ENCODE data around the gene DARS1. TPM values are rescaled to one million over a fixed set of nuclear protein-coding genes. Genes with fewer than 3 reads are reported as not detected.

The DARS1 gene
- total and polyA plus RNA-seq, 8 donors: 29.8 to 49.0 (median 37.4) TPM

DNA sequence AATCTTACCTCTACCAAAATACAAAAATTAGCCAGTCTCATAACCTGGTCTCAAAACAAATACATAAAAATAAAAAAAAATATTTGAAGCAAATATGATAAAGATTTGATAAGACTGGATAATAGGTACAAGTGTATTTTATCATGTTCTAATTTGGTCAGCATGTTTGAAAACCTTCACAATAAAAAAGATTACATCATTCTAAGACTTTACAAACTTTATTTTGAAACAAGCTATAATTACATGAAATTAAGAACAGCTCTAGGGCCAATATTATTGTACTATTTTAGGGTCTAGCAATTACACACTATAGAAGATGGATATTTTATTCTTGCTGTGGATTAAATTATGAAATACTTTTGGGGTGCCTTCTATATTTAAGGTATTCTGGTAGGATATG lies 79.7 kb downstream of the DARS1 start:
- H3K9me3 ChIP-seq: no peaks in the 10 kb centered on the region
- no peaks in the 10 kb centered on the region for H3K27me3 ChIP-seq
- ATAC-seq (no peak), DNase-seq (no peak), FAIRE-seq (peak; percentile 47)
- intact Hi-C loops (cut with DNase I): no loop called here
- no peak for TF ChIP-seq CTCF (IDR thresholded peaks at IDR 0.05)
- H3K4me3 ChIP-seq: no peak overlapping the region
- no peak overlapping the region for H3K27ac ChIP-seq
- H3K36me3 ChIP-seq: peaks cover 0 to 22% (median 3%) of the 10 kb centered on the region in 3 donors
- no peaks in the 10 kb centered on the region for H3K4me1 ChIP-seq

DNA sequence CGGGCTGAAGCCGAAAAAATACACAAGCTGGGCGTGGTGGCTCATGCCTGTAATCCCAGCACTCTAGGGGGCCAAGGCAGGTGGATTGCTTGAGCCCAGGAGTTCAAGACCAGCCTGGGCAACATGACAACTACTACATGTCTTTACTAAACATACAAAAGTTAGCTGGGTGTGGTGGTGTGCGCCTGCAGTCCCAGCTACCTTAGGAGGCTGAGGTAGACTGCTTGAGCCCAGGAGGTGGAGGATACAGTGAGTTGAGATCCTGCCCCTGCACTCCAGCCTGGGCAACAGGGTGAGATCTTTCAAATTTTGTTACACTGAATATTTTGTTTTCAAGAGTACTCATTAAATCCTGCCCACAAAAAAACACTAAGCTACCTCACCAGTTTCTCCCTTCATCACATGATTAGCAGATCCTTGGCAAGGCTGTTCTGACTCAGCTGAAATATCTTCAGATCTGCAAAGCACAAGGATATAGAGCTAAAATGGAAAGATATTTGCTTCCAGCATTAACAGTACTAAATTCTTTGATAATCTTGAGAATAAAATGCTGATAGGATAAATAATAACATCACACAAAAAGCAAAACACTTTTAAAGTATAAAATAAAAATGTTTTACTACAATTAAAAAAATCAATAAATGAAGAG lies 81.0 kb downstream of the DARS1 start:
- peak in 2 of 4 donors; percentile 31 to 47 for ATAC-seq
- Histone ChIP-seq H3K27me3 (no peaks in the 10 kb centered on the region), H3K4me3 (no peak overlapping the region), H3K36me3 (peaks cover 0 to 11% (median 3%) of the 10 kb centered on the region in 3 donors), H3K27ac (no peak overlapping the region), H3K9me3 (no peaks in the 10 kb centered on the region), H3K4me1 (no peaks in the 10 kb centered on the region)
- no peak for TF ChIP-seq CTCF (IDR thresholded peaks at IDR 0.05)
- no peak for FAIRE-seq
- DNase-seq: no peak
- intact Hi-C loops (cut with DNase I): no loop called here
- WGBS, 2 donors: 96 to 98% methylated on average over 4 of the region's 4 CpGs

DNA sequence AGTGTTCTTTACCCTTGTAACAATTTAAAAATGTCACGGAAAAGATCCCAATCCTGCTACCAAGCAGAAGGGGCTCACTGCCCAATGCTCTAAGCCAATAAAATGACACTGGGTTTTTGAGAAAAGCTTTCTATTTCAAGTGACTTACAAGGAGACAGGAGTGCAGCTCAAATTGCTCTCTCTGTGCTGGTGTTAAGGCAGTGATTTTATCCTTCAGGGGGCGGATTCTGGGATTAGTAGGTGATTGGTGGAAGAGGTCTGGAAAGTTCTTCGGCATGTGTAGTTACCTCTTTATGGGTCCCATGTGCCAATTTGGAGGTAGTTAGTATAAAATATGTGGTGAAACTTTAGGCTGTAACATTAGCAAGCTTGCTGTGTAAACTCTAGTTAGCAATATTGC lies 81.8 kb downstream of the DARS1 start:
- ATAC-seq: no peak
- peaks cover 0 to 7% (median 3%) of the 10 kb centered on the region in 3 donors for H3K36me3 ChIP-seq
- no peak for DNase-seq
- no peaks in the 10 kb centered on the region for H3K4me1 ChIP-seq
- no peak overlapping the region for H3K27ac ChIP-seq
- FAIRE-seq: no peak
- intact Hi-C loops (cut with DNase I): no loop called here
- 86 to 93% methylated on average over 3 of the region's 3 CpGs for WGBS, 2 donors
- H3K27me3 ChIP-seq: no peaks in the 10 kb centered on the region
- TF ChIP-seq CTCF (IDR thresholded peaks at IDR 0.05): no peak
- H3K4me3 ChIP-seq: no peak overlapping the region
- no peaks in the 10 kb centered on the region for H3K9me3 ChIP-seq

- 63 to 64% methylated on average over 4 of the region's 4 CpGs for WGBS, 2 donors
- no peaks in the 10 kb centered on the region for H3K27me3 ChIP-seq
- H3K27ac ChIP-seq: no peak overlapping the region
- no peaks in the 10 kb centered on the region for H3K9me3 ChIP-seq
- intact Hi-C loops (cut with DNase I): no loop called here
- no peak for TF ChIP-seq CTCF (IDR thresholded peaks at IDR 0.05)
- H3K4me3 ChIP-seq: no peak overlapping the region
- ATAC-seq: no peak
- H3K36me3 ChIP-seq: no peaks in the 10 kb centered on the region
- no peaks in the 10 kb centered on the region for H3K4me1 ChIP-seq
- FAIRE-seq: no peak
- DNase-seq: no peak
Measured at GRCh38 chr2:135899567-135899966, 85.9 kb downstream of the DARS1 start.

DNA sequence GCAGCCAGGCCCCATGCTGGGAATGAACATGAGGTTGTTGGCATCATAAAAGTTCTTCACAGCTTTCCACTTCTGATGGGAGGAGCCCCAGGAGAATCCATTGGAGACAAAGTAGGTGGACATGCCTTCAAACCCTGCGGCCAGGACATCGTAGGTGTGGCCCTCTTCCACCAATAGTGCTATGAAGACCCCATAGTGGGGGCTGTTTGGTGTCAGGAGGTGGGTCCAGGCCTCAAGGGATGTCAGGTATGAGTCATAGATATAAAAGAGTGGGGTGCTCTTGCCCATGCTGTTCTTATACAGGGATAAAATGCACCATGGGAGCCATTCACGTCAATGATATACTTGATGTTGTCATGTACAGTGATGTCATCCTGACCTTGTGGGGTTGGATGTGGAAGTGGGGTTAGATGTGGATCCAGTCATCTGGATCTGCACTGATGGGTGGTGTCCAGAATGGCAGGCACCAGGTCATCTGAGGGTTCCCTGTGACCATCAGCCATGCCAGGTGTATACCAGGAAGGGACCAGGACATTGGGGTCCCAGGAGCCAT lies 87.1 kb downstream of the DARS1 start:
- Histone ChIP-seq H3K36me3 (no peaks in the 10 kb centered on the region), H3K27me3 (no peaks in the 10 kb centered on the region), H3K4me3 (no peak overlapping the region), H3K9me3 (no peaks in the 10 kb centered on the region), H3K27ac (no peak overlapping the region), H3K4me1 (no peaks in the 10 kb centered on the region)
- FAIRE-seq (no peak), ATAC-seq (no peak), DNase-seq (no peak)
- 92 to 94% methylated on average over 3 of the region's 3 CpGs for WGBS, 2 donors
- intact Hi-C loops (cut with DNase I): no loop called here
- TF ChIP-seq CTCF (IDR thresholded peaks at IDR 0.05): no peak
